ENCODE measurements around the gene CA6. TPM values are rescaled to one million over a fixed set of nuclear protein-coding genes. Genes with fewer than 3 reads are reported as not detected.

Gene CA6
- total RNA-seq, 3 donors from 2014 or later, result not detected

GRCh38 chr1:8903410-8903809, 42.3 kb upstream of the CA6 start:
- peaks cover 4 to 6% of the 10 kb centered on the region in 2 donors for H3K4me1 ChIP-seq
- peak overlapping the region; percentile 79 to 86 for H3K27ac ChIP-seq
- no peaks in the 10 kb centered on the region for H3K9me3 ChIP-seq
- H3K27me3 ChIP-seq, result no peaks in the 10 kb centered on the region
- TF ChIP-seq POLR2AphosphoS5 (IDR thresholded peaks at IDR 0.05) (no peak), CTCF (IDR thresholded peaks at IDR 0.05) (no peak), POLR2A (IDR thresholded peaks at IDR 0.05) (no peak)
- no peak overlapping the region for H3K4me3 ChIP-seq
- DNase-seq (ENCODE audit: low spot score in 2 of 2), result no peak
- intact Hi-C loops (cut with DNase I; ENCODE audit: low total_unique reads), result no loop called here
- no peaks in the 10 kb centered on the region for H3K36me3 ChIP-seq

- peaks cover 4 to 6% of the 10 kb centered on the region in 2 donors for H3K4me1 ChIP-seq
- no peak for TF ChIP-seq POLR2A (IDR thresholded peaks at IDR 0.05)
- peak; percentile 42 to 83 (median 80) for TF ChIP-seq POLR2AphosphoS5 (IDR thresholded peaks at IDR 0.05)
- peak; percentile 81 to 92 for DNase-seq (ENCODE audit: low spot score in 2 of 2)
- no peaks in the 10 kb centered on the region for H3K27me3 ChIP-seq
- intact Hi-C loops (cut with DNase I; ENCODE audit: low total_unique reads), result no loop called here
- no peak overlapping the region for H3K4me3 ChIP-seq
- H3K27ac ChIP-seq, result peak overlapping the region; percentile 79 to 86
- no peaks in the 10 kb centered on the region for H3K9me3 ChIP-seq
- no peaks in the 10 kb centered on the region for H3K36me3 ChIP-seq
Measured at GRCh38 chr1:8903908-8904650, 41.6 kb upstream of the CA6 start.

DNA sequence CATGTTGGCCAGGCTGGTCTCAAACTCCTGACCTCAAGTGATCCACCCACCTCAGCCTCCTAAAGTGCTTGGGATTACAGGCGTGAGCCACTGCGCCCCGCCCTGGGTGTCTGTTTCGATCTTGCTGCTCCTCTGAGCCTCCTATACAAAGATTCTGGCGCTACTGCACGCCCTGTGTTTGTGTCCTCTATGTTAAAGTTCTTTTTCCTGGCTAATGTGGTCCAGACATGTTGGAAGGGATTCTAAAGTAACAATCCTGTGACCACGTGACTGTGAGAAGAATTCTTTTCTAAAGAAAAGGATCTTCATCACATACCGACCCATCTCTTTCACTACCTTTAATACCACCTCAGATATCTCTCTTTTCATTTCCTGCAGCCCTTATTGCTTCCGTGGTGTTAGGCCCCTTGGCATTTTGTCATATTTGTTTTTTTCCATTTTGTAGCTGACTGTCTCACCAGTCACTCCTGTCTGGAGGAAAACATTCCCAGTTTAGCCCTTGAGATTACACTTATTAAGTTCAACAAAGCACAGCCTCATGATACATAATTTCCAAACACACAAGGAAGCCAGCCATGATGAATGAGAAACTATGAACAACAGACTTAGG, 40.0 kb upstream of the CA6 start:
- Histone ChIP-seq H3K4me1 (peaks cover 4 to 6% of the 10 kb centered on the region in 2 donors), H3K27ac (peak overlapping the region; percentile 82 to 89), H3K27me3 (no peaks in the 10 kb centered on the region), H3K36me3 (no peaks in the 10 kb centered on the region), H3K9me3 (no peaks in the 10 kb centered on the region), H3K4me3 (no peak overlapping the region)
- DNase-seq (ENCODE audit: low spot score in 2 of 2), result no peak
- intact Hi-C loops (cut with DNase I; ENCODE audit: low total_unique reads), result no loop called here
- TF ChIP-seq POLR2A (IDR thresholded peaks at IDR 0.05) (no peak), POLR2AphosphoS5 (IDR thresholded peaks at IDR 0.05) (no peak), CTCF (IDR thresholded peaks at IDR 0.05) (no peak)

GRCh38 chr1:8908388-8909151, 37.1 kb upstream of the CA6 start:
- Histone ChIP-seq H3K36me3 (no peaks in the 10 kb centered on the region), H3K4me1 (peaks cover 4 to 6% of the 10 kb centered on the region in 2 donors), H3K27ac (no peak overlapping the region), H3K9me3 (no peaks in the 10 kb centered on the region), H3K27me3 (no peaks in the 10 kb centered on the region), H3K4me3 (no peak overlapping the region)
- intact Hi-C loops (cut with DNase I; ENCODE audit: low total_unique reads), result no loop called here
- DNase-seq (ENCODE audit: low spot score in 2 of 2), result no peak
- TF ChIP-seq POLR2AphosphoS5 (IDR thresholded peaks at IDR 0.05) (no peak), POLR2A (IDR thresholded peaks at IDR 0.05) (no peak), CTCF (IDR thresholded peaks at IDR 0.05) (no peak)

DNA sequence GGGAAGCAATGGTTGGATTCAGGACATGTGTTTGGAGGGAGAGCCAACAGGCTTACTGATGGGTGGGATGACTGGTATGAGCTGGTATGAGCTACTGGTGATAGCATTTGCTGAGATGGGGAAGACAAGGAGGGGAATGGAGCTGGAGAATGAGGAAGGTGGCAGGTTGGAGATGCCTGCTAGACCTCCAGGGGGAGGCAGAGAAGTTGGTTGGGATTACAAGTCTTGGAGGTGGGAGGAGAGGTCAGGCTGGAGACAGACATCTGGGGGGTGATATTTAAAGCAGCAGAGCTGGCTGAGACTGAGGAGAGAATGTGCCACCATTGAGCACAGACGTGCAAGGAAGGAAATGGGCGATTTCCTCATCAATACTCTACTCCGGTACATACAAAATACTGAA, 35.3 kb upstream of the CA6 start:
- Histone ChIP-seq H3K9me3 (no peaks in the 10 kb centered on the region), H3K36me3 (no peaks in the 10 kb centered on the region), H3K4me3 (no peak overlapping the region), H3K27ac (peak overlapping the region; percentile 21 to 48), H3K4me1 (no peaks in the 10 kb centered on the region), H3K27me3 (no peaks in the 10 kb centered on the region)
- TF ChIP-seq POLR2AphosphoS5 (IDR thresholded peaks at IDR 0.05) (no peak), CTCF (IDR thresholded peaks at IDR 0.05) (no peak), POLR2A (IDR thresholded peaks at IDR 0.05) (no peak)
- DNase-seq (ENCODE audit: low spot score in 2 of 2), result no peak
- intact Hi-C loops (cut with DNase I; ENCODE audit: low total_unique reads), result no loop called here

All from breast epithelium (tissue), 4 donors.